A673 (cell line): ENCODE measurements around the gene ERMAP.

Experiments used
- EZH2 ChIP-seq: fragments of 200-600 bp; sonication (generic); IDR thresholded peaks from 2 replicates; pipeline ENCODE4 v1.6.1; 2017; ENCODE audit warnings: borderline replicate concordance, low read depth, mild to moderate bottlenecking, mixed read lengths, antibody characterized with exemption, low read length; ENCODE audit not compliant: poor library complexity, severe bottlenecking
- TF ChIP-seq, protein P1 (sequence below): fragments of 300-800, 200-600 bp; sonication (generic); conservative IDR thresholded peaks from 2 replicates; pipeline ENCODE4 v1.5.1; 2017; ENCODE audit warnings: low read depth, mild to moderate bottlenecking, antibody characterized with exemption, low read length, moderate library complexity, mixed read lengths

DNA sequence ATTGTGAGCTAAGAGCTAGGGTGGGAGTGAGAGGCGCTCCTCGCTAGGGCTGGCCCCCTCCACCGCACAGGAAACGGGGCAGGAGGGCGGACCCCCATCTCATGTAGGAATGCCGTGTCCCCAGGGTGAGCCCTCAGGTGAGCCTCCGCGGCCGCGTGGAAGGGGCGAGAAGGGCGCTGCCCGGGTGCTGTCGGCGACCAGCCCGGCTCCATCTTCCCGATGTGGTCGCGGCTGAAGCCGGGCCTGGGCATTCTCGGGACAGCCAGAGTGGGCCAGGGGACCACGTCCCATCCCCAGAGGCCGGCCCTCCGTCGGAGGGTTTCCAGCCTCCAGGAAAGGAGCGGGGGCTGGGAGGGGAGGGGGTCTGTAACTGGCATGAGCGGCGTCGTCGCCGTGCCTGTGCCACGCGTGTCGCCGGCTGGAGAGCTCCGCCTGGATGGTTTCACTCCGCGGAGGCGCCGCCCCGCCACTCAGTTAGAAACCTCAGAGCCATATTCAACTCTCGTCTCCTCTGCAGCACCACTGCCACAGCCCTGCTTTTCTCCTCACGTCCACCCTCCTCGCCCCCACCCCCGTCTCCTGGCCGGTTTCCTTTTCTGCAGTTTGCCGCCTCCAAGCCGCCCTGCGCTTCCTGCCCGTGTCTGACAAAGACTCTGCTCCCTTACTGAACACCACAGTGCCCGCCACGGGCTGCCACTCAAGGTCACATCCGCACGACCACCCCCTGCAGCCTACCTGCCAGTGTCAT lies 31.8 kb upstream of the ERMAP start, which contains the start of gene TMEM269:
- TF ChIP-seq, protein P1, sequence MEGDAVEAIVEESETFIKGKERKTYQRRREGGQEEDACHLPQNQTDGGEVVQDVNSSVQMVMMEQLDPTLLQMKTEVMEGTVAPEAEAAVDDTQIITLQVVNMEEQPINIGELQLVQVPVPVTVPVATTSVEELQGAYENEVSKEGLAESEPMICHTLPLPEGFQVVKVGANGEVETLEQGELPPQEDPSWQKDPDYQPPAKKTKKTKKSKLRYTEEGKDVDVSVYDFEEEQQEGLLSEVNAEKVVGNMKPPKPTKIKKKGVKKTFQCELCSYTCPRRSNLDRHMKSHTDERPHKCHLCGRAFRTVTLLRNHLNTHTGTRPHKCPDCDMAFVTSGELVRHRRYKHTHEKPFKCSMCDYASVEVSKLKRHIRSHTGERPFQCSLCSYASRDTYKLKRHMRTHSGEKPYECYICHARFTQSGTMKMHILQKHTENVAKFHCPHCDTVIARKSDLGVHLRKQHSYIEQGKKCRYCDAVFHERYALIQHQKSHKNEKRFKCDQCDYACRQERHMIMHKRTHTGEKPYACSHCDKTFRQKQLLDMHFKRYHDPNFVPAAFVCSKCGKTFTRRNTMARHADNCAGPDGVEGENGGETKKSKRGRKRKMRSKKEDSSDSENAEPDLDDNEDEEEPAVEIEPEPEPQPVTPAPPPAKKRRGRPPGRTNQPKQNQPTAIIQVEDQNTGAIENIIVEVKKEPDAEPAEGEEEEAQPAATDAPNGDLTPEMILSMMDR = no peak
- TF ChIP-seq EZH2 = no peak
